Measurements from ENCODE around the gene DBP. TPM values are rescaled to one million over a fixed set of nuclear protein-coding genes. Genes with fewer than 3 reads are reported as not detected.

The DBP gene
- total RNA-seq, 1 experiment from 2014 or later = 12.0 TPM

GRCh38 chr19:48672994-48673393, 35.8 kb upstream of the DBP start, which contains the start of gene NTN5:
Gene NTN5 (minus strand): TSS chr19:48673017. CDS start chr19:48670986, 2,031 bp downstream.
- DNase-seq (ENCODE audit: low spot score) (peak; percentile 25), ATAC-seq (no peak)
- POLR2A ChIA-PET = interaction anchor here (1.0 to 2.2 kb wide), 2 partner anchors 23 to 45 kb away, joined by 3 to 14 read pairs; partner anchors contain the start of gene FUT2
- Mint-ChIP-seq H3K4me3 (peak within 1 kb of the TSS; percentile 37), H3K36me3 (no peaks in the 10 kb centered on the region), H3K9me3 (peaks cover 10% of the 10 kb centered on the region), H3K27ac (no peak within 1 kb of the TSS), H3K27me3 (ENCODE audit: low read depth) (peaks cover 17% of the 10 kb centered on the region), H3K4me1 (peaks cover 26% of the 10 kb centered on the region)
- TF ChIP-seq, protein P1, sequence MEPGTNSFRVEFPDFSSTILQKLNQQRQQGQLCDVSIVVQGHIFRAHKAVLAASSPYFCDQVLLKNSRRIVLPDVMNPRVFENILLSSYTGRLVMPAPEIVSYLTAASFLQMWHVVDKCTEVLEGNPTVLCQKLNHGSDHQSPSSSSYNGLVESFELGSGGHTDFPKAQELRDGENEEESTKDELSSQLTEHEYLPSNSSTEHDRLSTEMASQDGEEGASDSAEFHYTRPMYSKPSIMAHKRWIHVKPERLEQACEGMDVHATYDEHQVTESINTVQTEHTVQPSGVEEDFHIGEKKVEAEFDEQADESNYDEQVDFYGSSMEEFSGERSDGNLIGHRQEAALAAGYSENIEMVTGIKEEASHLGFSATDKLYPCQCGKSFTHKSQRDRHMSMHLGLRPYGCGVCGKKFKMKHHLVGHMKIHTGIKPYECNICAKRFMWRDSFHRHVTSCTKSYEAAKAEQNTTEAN (CRISPR knock-in tag; IDR thresholded peaks at IDR 0.05) = no peak
- CTCF ChIA-PET = interaction anchor here (1.1 to 4.0 kb wide), 5 partner anchors 23 to 65 kb away, joined by 3 to 56 read pairs (median 29); partner anchors contain the start of genes CA11 and FUT2

DNA sequence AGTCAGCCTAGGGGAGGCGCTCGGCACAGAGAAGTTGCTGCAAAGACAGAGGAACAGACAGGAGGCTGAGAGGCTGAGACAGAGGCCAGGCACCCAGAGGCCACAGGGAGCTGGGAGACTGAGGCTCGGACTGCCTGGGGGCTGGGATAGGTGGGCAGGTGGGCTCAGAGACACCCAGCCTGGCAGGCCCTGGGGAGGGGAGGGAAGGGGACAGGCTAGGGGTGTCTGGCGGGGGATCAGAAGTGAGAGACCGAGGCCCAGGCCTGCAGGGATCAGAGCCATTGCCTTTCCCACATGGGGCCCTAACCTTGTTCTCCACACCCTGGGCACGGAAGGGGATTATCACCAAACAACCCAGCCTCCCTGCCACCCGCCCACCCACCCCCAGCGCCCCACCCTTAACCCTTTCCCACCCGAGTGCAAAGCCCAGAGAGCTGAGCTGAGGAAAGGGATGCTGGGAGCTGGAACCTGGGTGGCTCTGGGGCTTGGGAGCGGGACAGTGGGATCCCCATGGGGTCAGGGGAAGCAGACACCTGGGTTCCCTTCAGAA, 34.3 kb upstream of the DBP start:
- Mint-ChIP-seq H3K4me1 (peaks cover 26% of the 10 kb centered on the region), H3K9me3 (peaks cover 10% of the 10 kb centered on the region), H3K27ac (no peak overlapping the region), H3K27me3 (ENCODE audit: low read depth) (peaks cover 17% of the 10 kb centered on the region), H3K4me3 (no peak overlapping the region), H3K36me3 (no peaks in the 10 kb centered on the region)
- no peak for ATAC-seq
- no peak for DNase-seq (ENCODE audit: low spot score)
- TF ChIP-seq ZNF416 (CRISPR knock-in tag; IDR thresholded peaks at IDR 0.05) (no peak), GRHL2 (CRISPR knock-in tag; IDR thresholded peaks at IDR 0.05; ENCODE audit: insufficient replicate concordance, severe bottlenecking) (no peak), IRF2 (CRISPR knock-in tag; IDR thresholded peaks at IDR 0.05; ENCODE audit: borderline replicate concordance, low read depth) (no peak), ZBTB21 (CRISPR knock-in tag; IDR thresholded peaks at IDR 0.05; ENCODE audit: borderline replicate concordance) (no peak), CBFB (CRISPR knock-in tag; IDR thresholded peaks at IDR 0.05; ENCODE audit: low read depth) (no peak), MYBL2 (CRISPR knock-in tag; IDR thresholded peaks at IDR 0.05) (no peak), MLX (CRISPR knock-in tag; IDR thresholded peaks at IDR 0.05) (no peak), JAZF1 (CRISPR knock-in tag; IDR thresholded peaks at IDR 0.05) (no peak), MAX (CRISPR knock-in tag; IDR thresholded peaks at IDR 0.05) (no peak), FOXK1 (CRISPR knock-in tag; IDR thresholded peaks at IDR 0.05) (no peak), E2F1 (CRISPR knock-in tag; IDR thresholded peaks at IDR 0.05) (no peak), ZNF423 (CRISPR knock-in tag; IDR thresholded peaks at IDR 0.05) (no peak)
- TF ChIP-seq, protein P2, sequence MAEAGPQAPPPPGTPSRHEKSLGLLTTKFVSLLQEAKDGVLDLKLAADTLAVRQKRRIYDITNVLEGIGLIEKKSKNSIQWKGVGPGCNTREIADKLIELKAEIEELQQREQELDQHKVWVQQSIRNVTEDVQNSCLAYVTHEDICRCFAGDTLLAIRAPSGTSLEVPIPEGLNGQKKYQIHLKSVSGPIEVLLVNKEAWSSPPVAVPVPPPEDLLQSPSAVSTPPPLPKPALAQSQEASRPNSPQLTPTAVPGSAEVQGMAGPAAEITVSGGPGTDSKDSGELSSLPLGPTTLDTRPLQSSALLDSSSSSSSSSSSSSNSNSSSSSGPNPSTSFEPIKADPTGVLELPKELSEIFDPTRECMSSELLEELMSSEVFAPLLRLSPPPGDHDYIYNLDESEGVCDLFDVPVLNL (CRISPR knock-in tag; IDR thresholded peaks at IDR 0.05; ENCODE audit: borderline replicate concordance, low read depth) = no peak
- TF ChIP-seq, protein P3, sequence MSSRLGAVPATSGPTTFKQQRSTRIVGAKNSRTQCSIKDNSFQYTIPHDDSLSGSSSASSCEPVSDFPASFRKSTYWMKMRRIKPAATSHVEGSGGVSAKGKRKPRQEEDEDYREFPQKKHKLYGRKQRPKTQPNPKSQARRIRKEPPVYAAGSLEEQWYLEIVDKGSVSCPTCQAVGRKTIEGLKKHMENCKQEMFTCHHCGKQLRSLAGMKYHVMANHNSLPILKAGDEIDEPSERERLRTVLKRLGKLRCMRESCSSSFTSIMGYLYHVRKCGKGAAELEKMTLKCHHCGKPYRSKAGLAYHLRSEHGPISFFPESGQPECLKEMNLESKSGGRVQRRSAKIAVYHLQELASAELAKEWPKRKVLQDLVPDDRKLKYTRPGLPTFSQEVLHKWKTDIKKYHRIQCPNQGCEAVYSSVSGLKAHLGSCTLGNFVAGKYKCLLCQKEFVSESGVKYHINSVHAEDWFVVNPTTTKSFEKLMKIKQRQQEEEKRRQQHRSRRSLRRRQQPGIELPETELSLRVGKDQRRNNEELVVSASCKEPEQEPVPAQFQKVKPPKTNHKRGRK (CRISPR knock-in tag; IDR thresholded peaks at IDR 0.05; ENCODE audit: borderline replicate concordance) = no peak
- TF ChIP-seq, protein P4, sequence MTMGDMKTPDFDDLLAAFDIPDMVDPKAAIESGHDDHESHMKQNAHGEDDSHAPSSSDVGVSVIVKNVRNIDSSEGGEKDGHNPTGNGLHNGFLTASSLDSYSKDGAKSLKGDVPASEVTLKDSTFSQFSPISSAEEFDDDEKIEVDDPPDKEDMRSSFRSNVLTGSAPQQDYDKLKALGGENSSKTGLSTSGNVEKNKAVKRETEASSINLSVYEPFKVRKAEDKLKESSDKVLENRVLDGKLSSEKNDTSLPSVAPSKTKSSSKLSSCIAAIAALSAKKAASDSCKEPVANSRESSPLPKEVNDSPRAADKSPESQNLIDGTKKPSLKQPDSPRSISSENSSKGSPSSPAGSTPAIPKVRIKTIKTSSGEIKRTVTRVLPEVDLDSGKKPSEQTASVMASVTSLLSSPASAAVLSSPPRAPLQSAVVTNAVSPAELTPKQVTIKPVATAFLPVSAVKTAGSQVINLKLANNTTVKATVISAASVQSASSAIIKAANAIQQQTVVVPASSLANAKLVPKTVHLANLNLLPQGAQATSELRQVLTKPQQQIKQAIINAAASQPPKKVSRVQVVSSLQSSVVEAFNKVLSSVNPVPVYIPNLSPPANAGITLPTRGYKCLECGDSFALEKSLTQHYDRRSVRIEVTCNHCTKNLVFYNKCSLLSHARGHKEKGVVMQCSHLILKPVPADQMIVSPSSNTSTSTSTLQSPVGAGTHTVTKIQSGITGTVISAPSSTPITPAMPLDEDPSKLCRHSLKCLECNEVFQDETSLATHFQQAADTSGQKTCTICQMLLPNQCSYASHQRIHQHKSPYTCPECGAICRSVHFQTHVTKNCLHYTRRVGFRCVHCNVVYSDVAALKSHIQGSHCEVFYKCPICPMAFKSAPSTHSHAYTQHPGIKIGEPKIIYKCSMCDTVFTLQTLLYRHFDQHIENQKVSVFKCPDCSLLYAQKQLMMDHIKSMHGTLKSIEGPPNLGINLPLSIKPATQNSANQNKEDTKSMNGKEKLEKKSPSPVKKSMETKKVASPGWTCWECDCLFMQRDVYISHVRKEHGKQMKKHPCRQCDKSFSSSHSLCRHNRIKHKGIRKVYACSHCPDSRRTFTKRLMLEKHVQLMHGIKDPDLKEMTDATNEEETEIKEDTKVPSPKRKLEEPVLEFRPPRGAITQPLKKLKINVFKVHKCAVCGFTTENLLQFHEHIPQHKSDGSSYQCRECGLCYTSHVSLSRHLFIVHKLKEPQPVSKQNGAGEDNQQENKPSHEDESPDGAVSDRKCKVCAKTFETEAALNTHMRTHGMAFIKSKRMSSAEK (CRISPR knock-in tag; IDR thresholded peaks at IDR 0.05; ENCODE audit: borderline replicate concordance) = no peak
- TF ChIP-seq, protein P5, sequence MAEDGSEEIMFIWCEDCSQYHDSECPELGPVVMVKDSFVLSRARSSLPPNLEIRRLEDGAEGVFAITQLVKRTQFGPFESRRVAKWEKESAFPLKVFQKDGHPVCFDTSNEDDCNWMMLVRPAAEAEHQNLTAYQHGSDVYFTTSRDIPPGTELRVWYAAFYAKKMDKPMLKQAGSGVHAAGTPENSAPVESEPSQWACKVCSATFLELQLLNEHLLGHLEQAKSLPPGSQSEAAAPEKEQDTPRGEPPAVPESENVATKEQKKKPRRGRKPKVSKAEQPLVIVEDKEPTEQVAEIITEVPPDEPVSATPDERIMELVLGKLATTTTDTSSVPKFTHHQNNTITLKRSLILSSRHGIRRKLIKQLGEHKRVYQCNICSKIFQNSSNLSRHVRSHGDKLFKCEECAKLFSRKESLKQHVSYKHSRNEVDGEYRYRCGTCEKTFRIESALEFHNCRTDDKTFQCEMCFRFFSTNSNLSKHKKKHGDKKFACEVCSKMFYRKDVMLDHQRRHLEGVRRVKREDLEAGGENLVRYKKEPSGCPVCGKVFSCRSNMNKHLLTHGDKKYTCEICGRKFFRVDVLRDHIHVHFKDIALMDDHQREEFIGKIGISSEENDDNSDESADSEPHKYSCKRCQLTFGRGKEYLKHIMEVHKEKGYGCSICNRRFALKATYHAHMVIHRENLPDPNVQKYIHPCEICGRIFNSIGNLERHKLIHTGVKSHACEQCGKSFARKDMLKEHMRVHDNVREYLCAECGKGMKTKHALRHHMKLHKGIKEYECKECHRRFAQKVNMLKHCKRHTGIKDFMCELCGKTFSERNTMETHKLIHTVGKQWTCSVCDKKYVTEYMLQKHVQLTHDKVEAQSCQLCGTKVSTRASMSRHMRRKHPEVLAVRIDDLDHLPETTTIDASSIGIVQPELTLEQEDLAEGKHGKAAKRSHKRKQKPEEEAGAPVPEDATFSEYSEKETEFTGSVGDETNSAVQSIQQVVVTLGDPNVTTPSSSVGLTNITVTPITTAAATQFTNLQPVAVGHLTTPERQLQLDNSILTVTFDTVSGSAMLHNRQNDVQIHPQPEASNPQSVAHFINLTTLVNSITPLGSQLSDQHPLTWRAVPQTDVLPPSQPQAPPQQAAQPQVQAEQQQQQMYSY (CRISPR knock-in tag; IDR thresholded peaks at IDR 0.05) = no peak
- TF ChIP-seq, protein P1 (CRISPR knock-in tag; IDR thresholded peaks at IDR 0.05) = no peak
- ChIA-PET CTCF (interaction anchor here (0.6 to 1.6 kb wide), 3 partner anchors 24 to 27 kb away, joined by 3 read pairs; partner anchors contain the start of genes CA11 and FUT2), POLR2A (no interaction called here)

Measured in WTC11 (cell line).